GM12892 (cell line): ENCODE results near the gene TBC1D9B.

Experiments used
- DNase-seq: peaks from one replicate; pipeline ENCODE4 v3.0.0; 2011; ENCODE audit not compliant: insufficient read length
- FAIRE-seq: peaks from 2 replicates; lab custom pipeline; 2011; peaks lifted over from hg19 to GRCh38; lab: Jason Lieb, UNC
- POLR2A ChIP-seq: IDR thresholded peaks from 2 replicates; pipeline ENCODE4 v1.6.1; 2011; ENCODE audit warnings: low read depth, low read length, control low read depth
- POLR2AphosphoS5 ChIP-seq: IDR thresholded peaks from 2 replicates; pipeline ENCODE4 v1.6.1; 2011; ENCODE audit warnings: low read depth, low read length, control low read depth
- TAF1 ChIP-seq: IDR thresholded peaks from 2 replicates; pipeline ENCODE4 v1.6.1; 2011; ENCODE audit warnings: low read depth, mild to moderate bottlenecking, control low read depth, low read length, borderline replicate concordance

TBC1D9B gene

DNA sequence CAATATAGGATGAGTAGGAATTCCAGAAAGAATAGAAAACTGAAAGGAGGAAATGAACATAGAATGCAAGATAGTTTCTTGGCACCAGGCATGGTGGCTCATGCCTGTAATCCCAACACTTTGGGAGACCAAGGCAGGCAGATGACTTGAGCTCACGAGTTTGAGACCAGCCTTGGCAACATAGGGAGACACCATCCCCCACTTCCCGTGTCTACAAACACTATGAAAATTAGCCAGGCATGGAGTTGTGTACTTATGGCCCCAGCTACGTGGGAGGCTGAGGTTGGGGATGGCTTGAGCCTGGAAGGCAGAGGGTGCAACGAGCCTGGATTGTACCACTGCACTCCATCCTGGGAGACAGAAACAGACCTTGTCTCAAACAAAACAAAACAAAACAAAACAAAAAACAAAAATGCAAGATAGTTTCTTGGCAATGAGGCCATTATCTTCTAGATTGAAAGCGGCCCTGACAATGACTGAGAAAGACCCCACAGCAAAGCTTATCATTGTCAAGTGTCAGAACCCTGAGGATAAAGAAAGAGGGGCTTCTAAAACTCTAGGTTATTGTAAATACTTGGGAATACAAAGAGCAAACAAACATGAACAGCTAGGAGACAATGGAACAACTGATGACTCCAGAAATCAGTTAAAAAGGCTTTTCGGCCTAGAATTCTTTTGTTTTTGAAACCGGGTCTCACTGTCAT, 77.8 kb downstream of the TBC1D9B start:
- TF ChIP-seq TAF1, result no peak
- no peak for TF ChIP-seq POLR2AphosphoS5
- TF ChIP-seq POLR2A, result no peak
- FAIRE-seq (no peak), DNase-seq (no peak)

DNA sequence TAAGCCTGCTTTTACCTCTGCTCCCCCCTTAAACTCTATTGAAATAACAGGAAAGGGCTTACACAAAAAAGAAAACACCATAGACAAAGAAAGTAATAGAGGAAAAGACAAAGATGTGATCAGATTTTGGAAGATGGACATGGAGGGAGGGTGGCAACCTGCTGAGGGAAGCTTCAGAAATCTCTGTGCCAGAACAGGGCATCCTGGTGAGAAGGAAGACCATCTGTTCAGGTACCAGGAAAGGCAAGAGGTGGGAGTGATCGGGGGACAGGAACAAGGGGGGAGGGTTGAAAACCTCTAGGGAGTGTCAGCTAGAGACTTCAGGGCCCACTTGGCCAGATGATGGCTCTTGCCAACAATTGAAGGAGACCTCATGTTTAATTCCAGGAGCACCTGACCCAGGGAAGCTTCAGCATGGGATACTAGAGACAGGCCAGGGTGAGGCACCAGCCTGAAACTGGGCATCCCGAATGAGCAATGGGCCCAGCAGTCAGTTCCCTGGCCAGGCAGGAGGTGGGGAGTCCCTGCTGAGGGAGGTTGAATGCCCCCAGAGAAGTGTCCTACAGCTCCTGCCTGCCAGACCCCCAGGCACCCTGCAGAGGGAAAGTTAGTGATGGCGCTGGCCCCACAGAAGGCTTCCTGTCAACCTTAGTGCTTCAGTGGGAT, 78.8 kb downstream of the TBC1D9B start:
- no peak for FAIRE-seq
- TF ChIP-seq POLR2AphosphoS5 (peak; percentile 51; the same call in 1 of the 2 replicates), POLR2A (no peak; the same call in none of the 2 replicates), TAF1 (no peak)

DNA sequence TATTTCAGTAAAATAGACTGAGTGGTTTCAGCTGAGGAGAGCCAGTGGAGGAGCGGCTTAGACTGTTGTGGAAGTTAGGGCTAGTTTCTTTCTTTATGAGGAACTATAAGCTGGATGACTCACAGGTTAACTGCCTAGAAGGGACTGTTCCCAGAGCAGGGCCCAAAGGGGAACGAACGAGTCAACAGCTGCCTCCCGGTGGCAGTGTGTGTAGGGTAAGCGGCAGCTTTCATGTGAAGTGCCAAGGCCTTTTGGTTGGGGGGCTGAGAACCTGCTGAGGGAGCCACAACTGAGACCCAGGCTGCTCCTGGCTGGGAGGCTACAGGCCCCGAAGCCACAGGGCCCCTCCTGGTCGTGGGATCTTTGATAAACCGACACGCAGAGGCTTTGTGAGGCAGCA, 80.0 kb downstream of the TBC1D9B start:
- TF ChIP-seq TAF1 (no peak), POLR2A (0 out of 2 replicates have a peak, but pooled peaks have one; percentile 27)
- DNase-seq (no peak), FAIRE-seq (no peak)

More for the DNA sequence above, 78.8 kb downstream of the TBC1D9B start:
- DNase-seq, result no peak

DNA sequence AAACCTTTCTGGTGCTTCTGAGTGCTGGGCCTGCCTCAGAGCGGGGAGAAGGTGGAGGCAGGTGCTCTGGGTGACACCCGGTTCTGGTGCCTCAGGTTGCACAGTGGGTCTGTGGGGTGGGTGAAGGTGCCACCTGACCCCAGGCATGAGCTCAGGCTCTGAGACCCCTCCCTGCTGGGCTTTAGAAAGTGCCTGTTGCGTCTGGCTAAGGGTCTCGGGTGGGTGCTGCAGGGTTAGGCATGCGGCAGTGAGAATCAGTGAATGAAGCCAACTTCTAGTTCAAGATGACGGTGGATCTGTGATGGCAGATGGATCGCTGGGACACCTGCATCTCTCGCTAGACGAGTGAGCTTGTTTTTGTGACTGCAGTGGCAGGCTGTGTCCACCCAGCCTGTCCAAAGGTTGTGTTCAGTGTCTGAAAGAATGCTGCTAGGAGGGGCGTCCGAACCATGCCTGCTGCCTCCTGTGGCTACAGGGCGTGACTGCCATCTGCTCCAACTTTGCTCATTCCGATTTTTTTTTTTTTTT, 82.0 kb downstream of the TBC1D9B start:
- no peak for FAIRE-seq
- TF ChIP-seq POLR2AphosphoS5 (no peak), TAF1 (no peak), POLR2A (no peak)
- no peak for DNase-seq

DNA sequence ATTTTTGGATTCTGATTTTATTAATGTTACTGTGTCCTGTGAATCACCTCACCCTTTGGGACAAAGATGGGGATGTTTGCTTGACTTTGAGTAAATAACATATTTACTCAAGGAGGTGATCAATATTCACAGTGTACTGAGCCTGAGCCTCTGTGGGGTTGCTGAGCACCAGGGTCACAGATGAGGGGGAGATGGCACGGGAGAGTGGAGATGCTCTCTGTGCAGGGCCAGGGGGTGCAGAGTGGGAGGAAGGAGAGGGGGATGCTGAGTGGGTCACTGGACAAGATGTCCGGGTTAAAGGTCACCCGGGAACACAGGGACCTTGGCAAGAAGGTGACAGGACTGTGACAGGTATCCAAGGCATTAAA, 83.0 kb downstream of the TBC1D9B start:
- FAIRE-seq (no peak), DNase-seq (no peak)
- no peak for TF ChIP-seq POLR2AphosphoS5
- peak; percentile 55; the same call in 1 of the 2 replicates for TF ChIP-seq POLR2A

DNA sequence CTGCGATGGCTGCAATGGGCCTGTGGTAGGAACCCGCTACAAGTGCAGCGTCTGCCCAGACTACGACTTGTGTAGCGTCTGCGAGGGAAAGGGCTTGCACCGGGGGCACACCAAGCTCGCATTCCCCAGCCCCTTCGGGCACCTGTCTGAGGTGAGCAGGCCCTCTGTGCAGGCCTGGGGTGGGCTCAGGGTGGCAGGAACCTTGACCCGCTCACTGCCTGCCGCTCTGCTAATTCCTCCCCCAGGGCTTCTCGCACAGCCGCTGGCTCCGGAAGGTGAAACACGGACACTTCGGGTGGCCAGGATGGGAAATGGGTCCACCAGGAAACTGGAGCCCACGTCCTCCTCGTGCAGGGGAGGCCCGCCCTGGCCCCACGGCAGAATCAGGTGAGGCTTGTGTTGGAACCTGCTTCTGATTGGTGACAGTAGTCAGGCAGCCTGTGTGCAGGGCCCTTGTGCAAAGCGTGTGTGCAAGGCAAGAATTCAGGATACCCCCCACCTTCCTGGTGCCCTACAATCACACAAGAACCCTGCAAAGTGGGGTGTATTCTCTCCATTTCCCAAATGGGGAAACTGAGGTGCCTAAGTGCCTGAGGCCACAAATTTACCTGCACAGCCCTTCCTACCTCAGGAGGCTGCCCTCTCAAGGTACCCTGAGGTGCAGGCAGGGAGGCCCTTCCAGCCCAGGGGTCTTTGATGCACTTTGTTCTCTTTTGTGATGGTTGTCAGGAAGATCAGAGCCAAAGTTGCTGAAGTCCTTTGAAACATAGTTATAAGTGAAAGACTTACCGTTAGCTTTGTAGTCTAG, 83.6 kb downstream of the TBC1D9B start:
- no peak for TF ChIP-seq TAF1
- TF ChIP-seq POLR2AphosphoS5, result peak; percentile 26
- TF ChIP-seq POLR2A, result no peak
- FAIRE-seq (no peak), DNase-seq (no peak)

DNA sequence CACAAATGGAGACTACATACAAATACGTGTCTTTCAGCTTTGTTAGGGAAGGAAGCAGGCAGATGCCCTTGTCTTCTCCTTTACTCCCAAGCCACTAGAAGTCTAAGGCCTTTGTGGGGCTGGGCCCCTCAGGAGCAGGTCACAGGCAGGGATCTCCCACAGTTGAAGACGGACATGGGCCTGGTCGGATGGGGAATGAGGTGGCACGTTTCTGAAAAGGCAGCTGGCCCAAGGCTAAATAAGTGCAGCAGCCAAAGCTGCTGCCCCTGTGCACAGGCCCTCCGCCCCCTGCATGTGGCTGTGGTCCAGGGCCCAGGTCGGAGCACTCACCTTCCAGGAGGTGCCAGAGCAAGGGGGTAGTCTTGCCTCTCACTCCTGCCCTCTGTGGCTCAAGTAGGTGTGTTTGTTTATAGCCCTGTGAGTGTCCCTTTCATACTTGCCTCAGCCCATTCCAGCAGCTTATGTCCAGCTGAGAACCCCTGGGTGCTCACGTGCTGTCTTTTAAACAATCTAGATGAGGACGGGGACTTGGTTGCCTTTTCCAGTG, 85.2 kb downstream of the TBC1D9B start:
- TF ChIP-seq POLR2A (no peak), TAF1 (no peak), POLR2AphosphoS5 (no peak)
- FAIRE-seq, result no peak
- DNase-seq, result no peak

DNA sequence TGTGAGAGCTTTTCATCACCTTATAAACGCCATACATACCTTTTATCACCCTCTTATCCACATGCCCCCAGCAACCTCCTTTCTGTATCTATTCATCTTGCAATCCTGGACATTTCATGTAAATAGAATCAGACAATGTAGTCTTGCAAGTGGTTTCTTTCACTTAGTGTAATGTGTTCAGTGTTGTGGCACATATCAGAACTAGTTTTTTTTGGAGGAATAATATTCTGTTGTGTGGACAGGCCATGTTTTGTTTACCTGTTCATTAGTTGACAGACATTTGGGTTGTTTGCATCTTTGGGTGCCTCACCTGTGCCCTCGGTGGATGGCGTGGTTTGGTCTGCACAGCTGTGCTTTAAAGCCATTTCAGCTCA, 85.7 kb downstream of the TBC1D9B start:
- no peak for DNase-seq
- TF ChIP-seq POLR2AphosphoS5 (peak; percentile 19; the same call in 1 of the 2 replicates), TAF1 (no peak)
- FAIRE-seq, result no peak

DNA sequence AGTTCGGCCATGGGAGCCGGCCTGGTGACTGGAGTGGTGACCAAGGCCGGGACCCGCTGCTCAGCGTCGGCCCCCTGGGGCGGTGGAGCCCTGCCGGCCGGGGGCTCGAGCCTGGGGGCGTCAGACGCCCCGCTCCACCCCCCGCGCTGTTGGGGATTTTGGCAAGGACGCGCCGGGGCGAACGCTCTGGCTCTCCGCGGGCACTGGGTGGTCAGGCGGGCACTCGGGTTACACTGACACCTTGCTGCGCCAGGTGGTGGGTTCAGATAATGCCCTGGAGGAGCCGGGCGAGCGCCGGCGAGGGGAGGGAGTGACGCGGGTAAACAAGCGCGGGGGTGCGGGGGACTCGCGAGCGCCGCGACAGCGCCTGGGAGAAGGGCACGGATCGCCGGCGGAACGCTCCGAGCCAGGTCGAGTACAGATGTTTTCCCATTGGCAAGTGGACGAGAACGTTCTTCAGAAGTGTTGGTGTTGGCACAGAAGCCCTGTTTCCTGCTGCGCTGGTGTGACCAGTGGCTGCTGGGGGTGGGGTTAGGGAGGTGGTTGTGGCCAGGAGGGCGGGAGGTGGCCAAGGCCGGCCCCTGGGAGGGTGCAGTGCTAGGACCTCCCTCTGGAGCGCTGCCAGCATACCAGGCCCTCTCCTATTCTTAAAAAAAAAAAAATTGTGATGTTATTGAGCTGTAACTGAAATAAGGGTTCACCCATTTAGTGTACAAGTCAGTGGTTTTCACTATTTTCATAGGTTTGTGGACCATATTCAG, 86.2 kb downstream of the TBC1D9B start:
- 0 out of 2 replicates have a peak, but pooled peaks have one; percentile 54 for TF ChIP-seq POLR2AphosphoS5
- TF ChIP-seq POLR2A, result peak; percentile 69; the same call in 1 of the 2 replicates
- TF ChIP-seq TAF1, result no peak

DNA sequence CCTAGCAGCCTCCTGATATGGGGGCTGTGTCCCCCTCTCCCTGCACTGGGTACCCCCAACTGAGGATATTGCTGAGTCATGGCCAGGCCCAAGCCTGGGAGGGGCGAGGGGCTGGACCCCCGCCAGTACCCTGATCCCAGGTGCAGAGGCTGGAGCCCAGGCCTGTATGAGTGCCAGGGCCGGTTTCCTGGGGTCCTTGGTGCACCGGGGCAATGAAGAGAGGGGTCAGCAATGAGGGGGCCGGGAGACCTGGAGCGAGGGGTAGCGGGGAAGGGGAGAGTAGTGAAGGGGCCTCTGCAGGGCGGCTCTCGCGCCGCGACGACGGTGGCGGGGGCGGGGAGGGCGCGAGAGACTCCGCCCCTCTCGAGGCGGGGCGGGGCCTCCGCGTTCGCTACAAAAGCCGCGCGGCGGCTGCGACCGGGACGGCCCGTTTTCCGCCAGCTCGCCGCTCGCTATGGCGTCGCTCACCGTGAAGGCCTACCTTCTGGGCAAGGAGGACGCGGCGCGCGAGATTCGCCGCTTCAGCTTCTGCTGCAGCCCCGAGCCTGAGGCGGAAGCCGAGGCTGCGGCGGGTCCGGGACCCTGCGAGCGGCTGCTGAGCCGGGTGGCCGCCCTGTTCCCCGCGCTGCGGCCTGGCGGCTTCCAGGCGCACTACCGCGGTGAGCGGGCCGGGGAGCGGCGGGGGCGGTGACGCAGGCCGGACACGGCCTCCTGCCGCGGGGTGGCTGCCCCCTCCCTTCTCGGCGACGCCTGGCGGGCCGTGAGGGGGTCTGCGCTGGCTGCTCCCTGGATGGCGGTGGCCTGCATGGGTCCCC, 87.0 kb downstream of the TBC1D9B start, which contains the start of gene SQSTM1:
SQSTM1 (plus strand) TSS at position 423 of the 815 bp plus-strand sequence; CDS start at position 455, 32 bp downstream.
- TF ChIP-seq POLR2A (peak; percentile 99), TAF1 (peak; percentile 79), POLR2AphosphoS5 (peak; percentile 99)
- DNase-seq, result peak; percentile 84
- peak; percentile 83 for FAIRE-seq

More for the DNA sequence above, 86.2 kb downstream of the TBC1D9B start:
- FAIRE-seq (peak; percentile 95), DNase-seq (peak; percentile 96)
